Naive thymus-derived CD4-positive, alpha-beta T cell (primary cell): ENCODE measurements around the gene SCNN1B. TPM values are rescaled to one million over a fixed set of nuclear protein-coding genes. Genes with fewer than 3 reads are reported as not detected.

Experiments
- ATAC-seq: fragments of 150-1000 bp; cut with Tn5 transposase; 2 replicates; pipeline ENCODE4 v1.10.0; 2021; ENCODE audit warnings: mild to moderate bottlenecking, moderate library complexity
- CTCF ChIA-PET: fragments of 350-600 bp; sonication (Branson Sonifier 250); formaldehyde crosslinking; loops from one replicate; lab custom pipeline; 2021; ENCODE audit warnings: antibody characterized with exemption; lab: Charles Lee
- POLR2A ChIA-PET: fragments of 350-600 bp; sonication (Branson Sonifier 250); formaldehyde crosslinking; loops from one replicate; lab custom pipeline; 2021; ENCODE audit warnings: antibody characterized with exemption, inconsistent platforms; lab: Charles Lee
- DNase-seq, 9 donors: peaks; one replicate each; pipeline versions ENCODE4 v3.0.0 to v3.0.0-alpha.2; 2020 to 2022; ENCODE audit warnings: mixed read lengths in 1 of 9
- H3K27ac ChIP-seq: one replicate; pipeline ENCODE4 v1.7.0; 2013; ENCODE audit warnings: mild to moderate bottlenecking, low read depth, low read length, moderate library complexity
- H3K27me3 ChIP-seq, 2 donors: one replicate each; pipeline ENCODE4 v1.7.0; 2013; ENCODE audit warnings: low read length in 2 of 2, mild to moderate bottlenecking in 2 of 2, moderate library complexity in 2 of 2; ENCODE audit not compliant: control insufficient read depth in 2 of 2, insufficient read depth in 2 of 2
- H3K36me3 ChIP-seq, 3 experiments: 1 replicate in 2 of 3; 2 replicates in 1 of 3; pipeline ENCODE4 v1.7.0; 2013; ENCODE audit warnings: low read length in 3 of 3, mild to moderate bottlenecking in 3 of 3, moderate library complexity in 1 of 3; ENCODE audit not compliant: insufficient read depth in 3 of 3, control insufficient read depth in 2 of 3
- H3K4me1 ChIP-seq, 2 donors: one replicate each; pipeline ENCODE4 v1.7.0; 2013; ENCODE audit warnings: low read length in 2 of 2, mild to moderate bottlenecking in 2 of 2, moderate library complexity in 1 of 2; ENCODE audit not compliant: control insufficient read depth in 2 of 2, insufficient read depth in 2 of 2
- H3K4me3 ChIP-seq: 2 replicates; pipeline ENCODE4 v1.7.0; 2013; ENCODE audit warnings: mild to moderate bottlenecking, low read length
- H3K9me3 ChIP-seq, 3 experiments: 1 replicate in 2 of 3; 2 replicates in 1 of 3; pipeline ENCODE4 v1.7.0; 2013; ENCODE audit warnings: low read length in 3 of 3; ENCODE audit not compliant: control insufficient read depth in 2 of 3
- H3K27ac Mint-ChIP-seq, 9 donors: one replicate each; pipeline ENCODE4 v1.8.0; 2020 to 2022; ENCODE audit warnings: mixed read lengths in 9 of 9, mild to moderate bottlenecking in 8 of 9, moderate library complexity in 5 of 9, inconsistent platforms in 2 of 9
- H3K27me3 Mint-ChIP-seq, 5 donors: one replicate each; pipeline ENCODE4 v1.8.0; 2021 to 2022; ENCODE audit warnings: mixed read lengths in 5 of 5, mild to moderate bottlenecking in 1 of 5
- H3K36me3 Mint-ChIP-seq, 5 donors: one replicate each; pipeline ENCODE4 v1.8.0; 2020 to 2022; ENCODE audit warnings: mixed read lengths in 5 of 5, mild to moderate bottlenecking in 3 of 5, inconsistent platforms in 1 of 5
- H3K4me1 Mint-ChIP-seq, 7 donors: one replicate each; pipeline ENCODE4 v1.8.0; 2020 to 2022; ENCODE audit warnings: mixed read lengths in 7 of 7, mild to moderate bottlenecking in 3 of 7, inconsistent platforms in 1 of 7
- H3K4me3 Mint-ChIP-seq, 10 donors: one replicate each; pipeline ENCODE4 v1.8.0; 2020 to 2022; ENCODE audit warnings: mild to moderate bottlenecking in 10 of 10, mixed read lengths in 10 of 10, moderate library complexity in 6 of 10, inconsistent platforms in 2 of 10
- H3K9me3 Mint-ChIP-seq, 11 donors: one replicate each; pipeline ENCODE4 v1.8.0; 2020 to 2022; ENCODE audit warnings: mixed read lengths in 11 of 11, mild to moderate bottlenecking in 4 of 11, inconsistent platforms in 1 of 11, moderate library complexity in 1 of 11
- intact Hi-C, 2 donors: fragments of 100-400 bp; cut with micrococcal nuclease; formaldehyde crosslinking; loops; one replicate each; pipeline ENCODE4 v1.15.1; 2023
- polyA plus RNA-seq, 2 donors: library from polyadenylated mRNA; unstranded; fragments of 300-500 nt; fragmentation: Illumina TruSeq; gene quantifications; one replicate each; pipeline ENCODE4 v1.2.3, GENCODE V29; 2021
- total RNA-seq, 6 experiments: library from RNA in 5 of 6; stranded (reverse) in 5 of 6; gene quantifications; 1 replicate in 5 of 6; 2 replicates in 1 of 6; pipeline ENCODE4 v1.2.3 and lab custom pipeline; 2021 to 2026

The SCNN1B gene
- total and polyA plus RNA-seq, 7 experiments from 2014 or later: not detected

- CTCF ChIA-PET: no interaction called here
- H3K27ac Mint-ChIP-seq: no peak overlapping the region
- Histone ChIP-seq H3K9me3 (no peaks in the 10 kb centered on the region), H3K4me1 (no peaks in the 10 kb centered on the region), H3K36me3 (no peaks in the 10 kb centered on the region), H3K27me3 (no peaks in the 10 kb centered on the region), H3K4me3 (no peak overlapping the region), H3K27ac (no peak overlapping the region)
- no peak for DNase-seq
- POLR2A ChIA-PET: no interaction called here
- no peaks in the 10 kb centered on the region for H3K36me3 Mint-ChIP-seq
- no peaks in the 10 kb centered on the region for H3K4me1 Mint-ChIP-seq
- peaks cover 0 to 2% (median 0%) of the 10 kb centered on the region in 11 donors for H3K9me3 Mint-ChIP-seq
- peaks cover 1 to 30% (median 7%) of the 10 kb centered on the region in 5 donors for H3K27me3 Mint-ChIP-seq
- no peak overlapping the region for H3K4me3 Mint-ChIP-seq
- no peak for ATAC-seq
- intact Hi-C loops: no loop called here
These were observed 32.8 kb downstream of the SCNN1B start for GRCh38 chr16:23334950-23335349.

DNA sequence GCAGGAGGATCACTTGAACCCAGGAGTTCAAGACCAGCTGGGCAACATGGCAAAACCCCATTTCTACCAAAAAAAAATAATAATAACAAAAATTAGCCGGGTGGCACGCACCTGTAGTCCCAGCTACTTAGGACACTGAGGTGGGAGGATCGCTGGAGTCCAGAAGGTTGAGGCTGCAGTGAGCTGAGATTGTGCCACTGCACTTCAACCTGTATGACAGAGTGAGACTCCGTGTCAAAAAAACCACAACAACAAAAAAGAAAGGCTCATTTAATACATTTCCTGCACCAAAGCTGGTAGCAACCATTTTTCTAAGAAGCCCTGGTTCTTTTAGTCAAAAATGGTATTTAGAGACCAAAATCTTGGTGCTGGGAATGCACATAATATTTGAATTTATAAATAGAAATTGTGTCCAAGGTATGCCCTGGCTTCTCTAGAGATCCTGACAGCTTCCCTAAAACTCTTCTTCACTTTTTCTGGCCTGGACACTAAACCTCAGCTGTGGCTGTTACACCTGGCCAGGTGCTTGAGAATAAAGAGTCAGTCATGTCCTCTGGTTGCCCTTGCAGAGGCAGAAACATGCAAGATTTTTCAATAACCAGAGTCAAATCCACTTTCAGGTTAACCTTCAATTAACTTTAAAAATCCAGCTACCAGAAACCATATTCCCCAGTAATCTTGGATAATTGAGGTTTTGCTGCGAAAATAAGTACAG lies 35.9 kb downstream of the SCNN1B start:
- peaks cover 0 to 2% (median 0%) of the 10 kb centered on the region in 11 donors for H3K9me3 Mint-ChIP-seq

DNA sequence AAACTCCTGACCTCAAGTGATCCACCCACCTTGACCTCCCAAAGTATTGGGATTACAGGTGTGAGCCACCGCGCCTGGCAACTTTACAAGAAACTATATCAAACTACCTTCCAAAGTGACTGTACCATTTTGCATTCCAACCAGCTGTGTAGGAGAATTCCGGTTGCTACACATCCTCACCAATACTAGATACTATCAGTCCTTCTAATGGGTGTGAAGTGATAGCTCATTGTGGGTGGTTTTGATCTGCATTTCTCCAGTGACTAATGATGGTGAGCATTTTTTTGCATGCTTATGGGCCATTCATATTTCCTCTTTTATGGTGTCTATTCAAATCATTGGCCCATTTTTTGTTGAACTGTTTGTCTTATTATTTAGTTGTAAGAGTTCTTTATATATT lies 37.7 kb downstream of the SCNN1B start:
- H3K4me3 ChIP-seq: no peak overlapping the region
- Mint-ChIP-seq H3K27ac (no peak overlapping the region), H3K27me3 (peaks cover 5 to 34% (median 18%) of the 10 kb centered on the region in 5 donors), H3K4me3 (no peak overlapping the region), H3K9me3 (peaks cover 0 to 3% (median 0%) of the 10 kb centered on the region in 11 donors), H3K4me1 (no peaks in the 10 kb centered on the region), H3K36me3 (no peaks in the 10 kb centered on the region)
- no peaks in the 10 kb centered on the region for H3K9me3 ChIP-seq
- POLR2A ChIA-PET: no interaction called here
- H3K27ac ChIP-seq: no peak overlapping the region
- no peaks in the 10 kb centered on the region for H3K27me3 ChIP-seq
- no peaks in the 10 kb centered on the region for H3K36me3 ChIP-seq
- DNase-seq (no peak), ATAC-seq (no peak)
- CTCF ChIA-PET: no interaction called here
- no peaks in the 10 kb centered on the region for H3K4me1 ChIP-seq
- intact Hi-C loops: no loop called here

More for the DNA sequence above, 35.9 kb downstream of the SCNN1B start:
- ATAC-seq: no peak
- Histone ChIP-seq H3K27ac (no peak overlapping the region), H3K4me1 (no peaks in the 10 kb centered on the region), H3K4me3 (no peak overlapping the region), H3K9me3 (no peaks in the 10 kb centered on the region), H3K36me3 (no peaks in the 10 kb centered on the region), H3K27me3 (no peaks in the 10 kb centered on the region)
- H3K4me3 Mint-ChIP-seq: no peak overlapping the region
- no peak for DNase-seq
- no peaks in the 10 kb centered on the region for H3K36me3 Mint-ChIP-seq
- POLR2A ChIA-PET: interaction anchor here (0.7 kb wide), 1 partner anchor 18 kb away, joined by 3 read pairs; no protein-coding TSS in a partner anchor
- H3K4me1 Mint-ChIP-seq: no peaks in the 10 kb centered on the region
- CTCF ChIA-PET: no interaction called here
- intact Hi-C loops: no loop called here
- no peak overlapping the region for H3K27ac Mint-ChIP-seq
- H3K27me3 Mint-ChIP-seq: peaks cover 5 to 44% (median 18%) of the 10 kb centered on the region in 5 donors

DNA sequence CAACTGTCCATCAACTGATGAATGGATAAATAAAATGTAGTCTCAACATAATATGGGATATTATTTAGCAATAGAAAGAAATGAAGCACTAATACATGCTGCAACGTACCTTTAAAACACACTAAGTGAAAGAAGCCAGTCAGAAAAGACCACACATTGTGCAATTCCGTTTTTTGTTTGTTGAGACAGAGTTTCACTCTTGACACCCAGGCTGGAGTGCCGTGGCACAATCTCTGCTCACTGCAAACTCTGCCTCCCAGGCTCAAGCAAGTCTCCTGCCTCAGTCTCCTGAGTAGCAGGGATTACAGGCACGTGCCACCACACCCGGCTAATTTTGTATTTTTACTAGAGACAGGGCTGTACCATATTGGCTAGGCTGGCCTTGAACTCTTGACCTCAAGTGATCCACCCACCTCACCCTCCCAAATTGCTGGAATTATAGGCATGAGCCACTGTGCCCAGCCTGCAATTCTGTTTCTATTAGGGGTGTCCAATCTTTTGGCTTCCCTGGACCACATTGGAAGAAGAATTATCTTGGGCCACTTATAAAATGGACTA lies 40.1 kb downstream of the SCNN1B start:
- ATAC-seq (no peak), DNase-seq (no peak)
- Histone ChIP-seq H3K36me3 (no peaks in the 10 kb centered on the region), H3K4me1 (no peaks in the 10 kb centered on the region), H3K27me3 (no peaks in the 10 kb centered on the region), H3K27ac (no peak overlapping the region), H3K9me3 (no peaks in the 10 kb centered on the region), H3K4me3 (no peak overlapping the region)
- CTCF ChIA-PET: no interaction called here
- intact Hi-C loops: no loop called here
- Mint-ChIP-seq H3K27me3 (peaks cover 5 to 29% (median 13%) of the 10 kb centered on the region in 5 donors), H3K9me3 (peaks cover 0 to 3% (median 0%) of the 10 kb centered on the region in 11 donors), H3K4me3 (no peak overlapping the region), H3K4me1 (no peaks in the 10 kb centered on the region), H3K27ac (no peak overlapping the region), H3K36me3 (no peaks in the 10 kb centered on the region)
- POLR2A ChIA-PET: no interaction called here

- Mint-ChIP-seq H3K4me1 (no peaks in the 10 kb centered on the region), H3K4me3 (no peak overlapping the region), H3K27ac (no peak overlapping the region), H3K36me3 (no peaks in the 10 kb centered on the region), H3K27me3 (peaks cover 3 to 24% (median 21%) of the 10 kb centered on the region in 5 donors), H3K9me3 (peaks cover 0 to 3% (median 0%) of the 10 kb centered on the region in 11 donors)
- ATAC-seq: no peak
- no peak for DNase-seq
- intact Hi-C loops: no loop called here
- Histone ChIP-seq H3K4me3 (no peak overlapping the region), H3K4me1 (no peaks in the 10 kb centered on the region), H3K27ac (no peak overlapping the region), H3K9me3 (no peaks in the 10 kb centered on the region), H3K36me3 (no peaks in the 10 kb centered on the region), H3K27me3 (no peaks in the 10 kb centered on the region)
- ChIA-PET CTCF (no interaction called here), POLR2A (no interaction called here)
These were observed 41.8 kb downstream of the SCNN1B start for GRCh38 chr16:23343643-23344612.

- H3K9me3 Mint-ChIP-seq: peaks cover 0 to 3% (median 0%) of the 10 kb centered on the region in 11 donors
- no peak overlapping the region for H3K27ac Mint-ChIP-seq
- Histone ChIP-seq H3K4me3 (no peak overlapping the region), H3K9me3 (no peaks in the 10 kb centered on the region), H3K36me3 (no peaks in the 10 kb centered on the region), H3K4me1 (no peaks in the 10 kb centered on the region), H3K27me3 (no peaks in the 10 kb centered on the region), H3K27ac (no peak overlapping the region)
- DNase-seq: no peak
- peaks cover 0 to 26% (median 19%) of the 10 kb centered on the region in 5 donors for H3K27me3 Mint-ChIP-seq
- intact Hi-C loops: no loop called here
- ChIA-PET POLR2A (interaction anchor here (0.8 kb wide), 1 partner anchor 32 kb away, joined by 3 read pairs; no protein-coding TSS in a partner anchor), CTCF (no interaction called here)
- ATAC-seq: no peak
- no peak overlapping the region for H3K4me3 Mint-ChIP-seq
- no peaks in the 10 kb centered on the region for H3K4me1 Mint-ChIP-seq
- H3K36me3 Mint-ChIP-seq: no peaks in the 10 kb centered on the region
These were observed 43.1 kb downstream of the SCNN1B start for GRCh38 chr16:23345237-23345636.
